AG09319 (cell line): ENCODE measurements around the gene FFAR1.
"Not testable (repeated sequence)": the region's sequence is repeated elsewhere in the genome, so short reads cannot be mapped to it uniquely, and the experiment has no call there.

Source experiments
- DNase-seq: peaks from one replicate; pipeline ENCODE4 v3.0.0-alpha.2; 2010; ENCODE audit warnings: low read depth; ENCODE audit errors: extremely low read depth
- TF ChIP-seq, protein P1 (sequence below): IDR thresholded peaks from 2 replicates; pipeline ENCODE4 v1.5.1; 2011; ENCODE audit warnings: low read depth, mild to moderate bottlenecking, inconsistent platforms, low read length, moderate library complexity

The FFAR1 gene

DNA sequence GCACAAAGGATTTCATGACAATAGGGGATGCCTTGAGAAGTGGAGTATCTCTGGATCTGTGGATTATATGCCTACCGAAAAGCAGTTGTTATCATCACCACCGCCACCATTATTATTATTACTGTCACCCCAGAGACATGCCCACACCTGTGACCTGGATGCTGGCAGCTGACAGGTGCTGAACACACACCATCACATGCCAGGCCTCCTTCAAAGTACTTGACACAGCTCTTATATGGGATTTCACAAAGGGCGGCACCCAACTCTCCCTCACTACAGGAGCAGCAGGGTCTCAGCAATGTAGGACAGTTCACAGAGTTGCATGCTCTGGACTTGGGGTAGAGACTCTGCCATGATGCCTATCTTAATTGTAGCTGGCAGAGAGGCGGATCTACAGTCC is 17.6 kb downstream of the FFAR1 start:
- TF ChIP-seq, protein P1, sequence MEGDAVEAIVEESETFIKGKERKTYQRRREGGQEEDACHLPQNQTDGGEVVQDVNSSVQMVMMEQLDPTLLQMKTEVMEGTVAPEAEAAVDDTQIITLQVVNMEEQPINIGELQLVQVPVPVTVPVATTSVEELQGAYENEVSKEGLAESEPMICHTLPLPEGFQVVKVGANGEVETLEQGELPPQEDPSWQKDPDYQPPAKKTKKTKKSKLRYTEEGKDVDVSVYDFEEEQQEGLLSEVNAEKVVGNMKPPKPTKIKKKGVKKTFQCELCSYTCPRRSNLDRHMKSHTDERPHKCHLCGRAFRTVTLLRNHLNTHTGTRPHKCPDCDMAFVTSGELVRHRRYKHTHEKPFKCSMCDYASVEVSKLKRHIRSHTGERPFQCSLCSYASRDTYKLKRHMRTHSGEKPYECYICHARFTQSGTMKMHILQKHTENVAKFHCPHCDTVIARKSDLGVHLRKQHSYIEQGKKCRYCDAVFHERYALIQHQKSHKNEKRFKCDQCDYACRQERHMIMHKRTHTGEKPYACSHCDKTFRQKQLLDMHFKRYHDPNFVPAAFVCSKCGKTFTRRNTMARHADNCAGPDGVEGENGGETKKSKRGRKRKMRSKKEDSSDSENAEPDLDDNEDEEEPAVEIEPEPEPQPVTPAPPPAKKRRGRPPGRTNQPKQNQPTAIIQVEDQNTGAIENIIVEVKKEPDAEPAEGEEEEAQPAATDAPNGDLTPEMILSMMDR: no peak
- DNase-seq: no peak

GRCh38 chr19:35368378-35368777 is 20.7 kb downstream of the FFAR1 start:
- TF ChIP-seq, protein P1: no peak
- DNase-seq: no peak

DNA sequence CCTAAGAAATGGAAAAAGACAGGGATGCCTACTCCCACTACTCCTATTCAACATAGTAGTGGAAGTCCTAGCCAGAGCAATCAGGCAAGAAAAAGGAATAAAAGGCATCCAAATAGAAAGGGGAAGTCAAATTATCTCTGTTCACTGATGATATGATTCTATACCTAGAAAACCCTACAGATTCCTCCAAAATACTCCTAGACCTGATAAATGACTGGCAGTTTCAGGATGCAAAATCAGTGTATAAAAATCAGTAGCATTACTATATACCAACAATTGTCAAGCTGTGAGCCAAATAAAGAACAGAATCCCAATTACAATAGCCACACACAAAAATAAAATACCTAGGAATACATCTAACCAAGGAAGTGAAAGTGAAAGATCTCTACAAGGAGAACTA is 21.8 kb downstream of the FFAR1 start:
- TF ChIP-seq, protein P1: no peak
- DNase-seq: no peak

DNA sequence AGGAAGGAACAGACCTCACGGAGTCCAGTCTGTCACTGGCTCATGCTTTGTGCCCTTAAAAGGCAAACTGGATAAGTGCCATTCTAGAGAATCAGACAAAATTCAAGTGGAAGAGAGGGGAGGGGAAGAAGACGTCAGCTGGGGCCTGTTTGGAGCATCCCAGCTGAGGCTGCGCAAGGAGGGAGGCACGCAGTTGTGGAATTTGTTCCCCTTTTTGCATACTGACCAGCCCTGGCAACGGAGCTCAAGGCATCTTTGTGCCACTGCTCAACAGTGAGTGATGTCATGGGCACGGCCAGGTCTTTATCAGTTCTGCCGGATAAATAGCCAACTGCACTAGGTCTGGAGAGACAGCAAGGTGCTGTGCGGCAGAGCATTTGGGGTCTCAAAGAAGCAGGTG is 23.0 kb downstream of the FFAR1 start, which contains the start of gene GPR42:
Gene GPR42, plus strand, starts transcription at position 347 of the 400 bp plus-strand sequence. CDS start 292 bp downstream, outside the sequence.
- TF ChIP-seq, protein P1: no peak
- DNase-seq: no peak

DNA sequence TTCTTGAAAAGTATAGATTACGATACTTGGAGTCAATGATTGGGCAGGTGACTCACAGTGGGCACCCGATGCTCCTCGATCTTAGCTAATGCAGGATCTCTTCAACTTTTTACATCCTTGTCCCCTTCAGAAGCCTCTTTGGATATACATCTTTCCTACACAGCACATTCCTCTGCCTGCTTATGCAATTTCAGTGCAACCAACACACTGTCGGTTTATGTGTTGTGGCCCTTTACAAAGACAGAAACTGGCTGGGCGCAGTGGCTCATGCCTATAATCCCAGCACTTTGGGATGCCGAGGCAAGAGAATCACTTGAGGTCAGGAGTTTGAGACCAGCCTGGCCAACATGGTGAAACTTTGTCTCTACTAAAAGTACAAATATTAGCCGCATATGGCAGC is 25.8 kb downstream of the FFAR1 start:
- DNase-seq: no peak
- TF ChIP-seq, protein P1: no peak

DNA sequence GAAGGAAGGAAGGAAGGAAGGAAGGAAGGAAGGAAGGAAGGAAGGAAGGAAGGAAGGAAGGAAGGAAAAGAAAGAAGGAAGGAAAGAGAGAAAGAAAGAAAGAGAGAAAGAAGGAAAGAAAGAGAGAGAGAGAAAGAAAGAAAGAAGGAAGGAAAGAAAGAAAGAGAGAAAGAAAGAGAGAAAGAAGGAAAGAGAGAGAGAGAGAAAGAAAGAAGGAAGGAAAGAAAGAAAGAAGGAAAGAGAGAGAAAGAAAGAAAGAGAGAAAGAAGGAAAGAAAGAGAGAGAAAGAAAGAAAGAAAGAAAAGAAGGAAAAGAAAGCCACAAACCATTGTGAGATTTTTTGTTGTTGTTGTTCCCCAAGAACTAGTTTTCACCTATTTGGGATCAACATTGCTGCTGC is 26.3 kb downstream of the FFAR1 start:
- DNase-seq: not testable (repeated sequence)

DNA sequence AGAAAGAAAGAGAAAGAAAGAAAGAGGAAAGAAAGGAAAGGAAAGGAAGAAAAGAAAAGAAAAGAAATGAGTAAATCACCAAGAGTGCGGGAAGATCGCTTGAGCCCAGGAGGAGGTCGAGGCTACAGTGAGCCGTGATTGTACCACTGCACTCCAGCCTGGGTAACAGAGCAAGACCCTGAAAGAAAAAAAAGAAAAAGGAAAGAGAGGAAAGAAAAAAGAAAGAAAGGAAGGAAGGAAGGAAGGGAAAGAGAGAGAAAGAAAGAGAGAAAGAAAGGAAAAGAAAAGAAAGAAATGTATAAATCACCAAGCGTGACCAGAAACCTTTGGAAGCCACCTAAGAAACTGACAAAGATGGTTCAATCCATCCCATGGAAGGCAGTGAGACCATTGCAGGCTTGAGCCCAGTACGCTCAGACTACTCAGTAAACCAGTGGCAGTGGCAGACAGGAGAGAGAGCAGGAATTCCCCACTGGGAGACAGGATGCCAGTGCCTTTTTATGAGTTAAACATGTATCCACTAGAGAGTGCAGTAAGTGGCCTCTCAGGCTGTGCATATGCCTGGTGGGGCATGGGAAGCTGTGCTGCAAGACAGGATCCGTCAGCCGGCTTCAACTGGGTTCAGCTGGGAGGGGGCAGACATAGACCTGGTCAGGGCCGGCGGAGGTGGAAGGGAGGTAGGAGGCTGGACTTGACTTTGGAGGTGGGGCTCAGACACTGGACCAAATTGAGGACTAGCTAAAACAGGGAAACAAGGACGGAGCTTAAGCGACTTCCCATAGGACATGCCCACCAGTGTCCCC is 28.0 kb downstream of the FFAR1 start:
- DNase-seq: no peak
- TF ChIP-seq, protein P1: no peak

DNA sequence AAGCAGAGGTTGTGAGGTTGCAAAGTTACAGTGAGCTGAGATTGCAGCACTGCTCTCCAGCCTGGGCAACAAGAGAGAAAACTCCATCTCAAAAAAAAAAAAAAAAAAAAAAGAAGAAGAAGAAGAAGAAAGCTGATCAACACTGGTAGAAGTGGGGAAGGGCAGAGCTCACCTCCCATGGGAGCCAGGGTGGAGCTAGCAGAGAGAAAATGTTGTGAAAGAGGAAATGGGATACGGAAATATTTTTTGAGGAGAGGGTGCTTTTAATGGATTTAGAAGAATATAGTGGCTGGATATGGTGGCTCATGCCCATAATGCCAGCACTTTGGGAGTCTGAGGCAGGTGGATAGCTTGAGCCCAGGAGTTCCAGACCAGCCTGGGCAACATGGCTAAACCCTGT is 30.0 kb downstream of the FFAR1 start:
- no peak for DNase-seq
- TF ChIP-seq, protein P1: no peak
